Cardiac fibroblast (primary cell): ENCODE data around the gene MYO9B.
"Not testable (repeated sequence)": the region's sequence is repeated elsewhere in the genome, so short reads cannot be mapped to it uniquely, and the experiment has no call there.

Experiments used
- DNase-seq, 2 donors: peaks; one replicate each; pipeline versions ENCODE4 v3.0.0 to v3.0.0-alpha.2; 2010; ENCODE audit warnings: low read depth in 2 of 2
- H3K4me3 ChIP-seq, 2 donors: replicated peaks in 1 of 2; 1 replicate in 1 of 2; 2 replicates in 1 of 2; pipeline ENCODE4 v1.5.1; 2011; ENCODE audit warnings: low read depth in 2 of 2, low read length in 2 of 2, mild to moderate bottlenecking in 2 of 2, moderate library complexity in 1 of 2
- CTCF ChIP-seq: IDR thresholded peaks from one replicate; pipeline ENCODE4 v1.5.1; 2011; ENCODE audit warnings: low read depth, mild to moderate bottlenecking, low read length, inconsistent platforms

The MYO9B gene

GRCh38 chr19:17180997-17181702 is 105.6 kb downstream of the MYO9B start:
- no peak for DNase-seq

GRCh38 chr19:17183271-17183761 is 107.7 kb downstream of the MYO9B start:
- TF ChIP-seq CTCF = no peak
- no peak for DNase-seq
- H3K4me3 ChIP-seq = no peak overlapping the region

More at GRCh38 chr19:17180997-17181702, 105.6 kb downstream of the MYO9B start:
- no peak overlapping the region for H3K4me3 ChIP-seq
- no peak for TF ChIP-seq CTCF

GRCh38 chr19:17183858-17184321 is 108.3 kb downstream of the MYO9B start:
- no peak for TF ChIP-seq CTCF
- H3K4me3 ChIP-seq = no peak overlapping the region
- DNase-seq = no peak

GRCh38 chr19:17184371-17184841 is 108.8 kb downstream of the MYO9B start:
- DNase-seq = no peak
- H3K4me3 ChIP-seq = no peak overlapping the region
- TF ChIP-seq CTCF = no peak

GRCh38 chr19:17185590-17185989 is 110.0 kb downstream of the MYO9B start:
- TF ChIP-seq CTCF = no peak
- DNase-seq = no peak
- no peak overlapping the region for H3K4me3 ChIP-seq

- H3K4me3 ChIP-seq, DNase-seq: not testable (repeated sequence)
These were observed 116.2 kb downstream of the MYO9B start for GRCh38 chr19:17191736-17192135.

GRCh38 chr19:17192751-17193150 is 117.2 kb downstream of the MYO9B start:
- H3K4me3 ChIP-seq = no peak overlapping the region
- no peak for TF ChIP-seq CTCF
- no peak for DNase-seq
